GM12872 (cell line): Measurements from ENCODE around the gene RAP1A.

Source experiments
- CTCF ChIP-seq: IDR thresholded peaks from 3 replicates; pipeline ENCODE4 v1.5.1; 2011; ENCODE audit warnings: low read depth, mild to moderate bottlenecking, low read length, moderate library complexity; ENCODE audit not compliant: insufficient read depth

RAP1A gene

GRCh38 chr1:111624382-111624781, 4.8 kb downstream of the RAP1A start:
- no peak for TF ChIP-seq CTCF

- TF ChIP-seq CTCF, result no peak
Observed at GRCh38 chr1:111625276-111625675, 5.7 kb downstream of the RAP1A start.

GRCh38 chr1:111628153-111628552, 8.6 kb downstream of the RAP1A start:
- TF ChIP-seq CTCF, result no peak

- no peak for TF ChIP-seq CTCF
Observed at GRCh38 chr1:111629190-111629954, 9.8 kb downstream of the RAP1A start.

- TF ChIP-seq CTCF, result no peak
Observed at GRCh38 chr1:111630567-111630966, 11.0 kb downstream of the RAP1A start.

GRCh38 chr1:111631502-111631901, 11.9 kb downstream of the RAP1A start:
- TF ChIP-seq CTCF, result no peak

GRCh38 chr1:111633736-111634247, 14.2 kb downstream of the RAP1A start:
- TF ChIP-seq CTCF, result no peak
